ENCODE results near the gene TNRC6B. TPM values are rescaled to one million over a fixed set of nuclear protein-coding genes. Genes with fewer than 3 reads are reported as not detected.

The TNRC6B gene
- total RNA-seq, 4 donors from 2014 or later = 41.8 to 109 (median 48.2) TPM

- no peak for DNase-seq (ENCODE audit: low spot score in 2 of 2)
- 49 to 61% methylated on average over 5 of the region's 5 CpGs for WGBS, 2 donors
Observed at GRCh38 chr22:40204321-40205116, 26.8 kb downstream of the TNRC6B start.

GRCh38 chr22:40206561-40206960 lies 28.8 kb downstream of the TNRC6B start:
- WGBS, 2 donors = 91 to 94% methylated on average over 15 of the region's 15 CpGs
- no peak for DNase-seq (ENCODE audit: low spot score in 2 of 2)
- intact Hi-C loops (cut with DNase I; ENCODE audit: low total_unique reads) = no loop called here
- no peak overlapping the region for H3K4me3 ChIP-seq (ENCODE audit: low read depth, poor library complexity, severe bottlenecking)
- TF ChIP-seq CTCF (IDR thresholded peaks at IDR 0.05) (no peak), POLR2A (IDR thresholded peaks at IDR 0.05) (no peak)

More at GRCh38 chr22:40204321-40205116, 26.8 kb downstream of the TNRC6B start:
- H3K4me3 ChIP-seq (ENCODE audit: low read depth, poor library complexity, severe bottlenecking) = no peak overlapping the region
- intact Hi-C loops (cut with DNase I; ENCODE audit: low total_unique reads) = no loop called here
- no peak for TF ChIP-seq POLR2A (IDR thresholded peaks at IDR 0.05)
- TF ChIP-seq CTCF (IDR thresholded peaks at IDR 0.05) = no peak

- DNase-seq (ENCODE audit: low spot score in 2 of 2) = no peak
- no peak overlapping the region for H3K4me3 ChIP-seq (ENCODE audit: low read depth, poor library complexity, severe bottlenecking)
- intact Hi-C loops (cut with DNase I; ENCODE audit: low total_unique reads) = no loop called here
- TF ChIP-seq POLR2A (IDR thresholded peaks at IDR 0.05) = no peak
- TF ChIP-seq CTCF (IDR thresholded peaks at IDR 0.05) = no peak
- 82 to 83% methylated on average over 1 of the region's 1 CpG for WGBS, 2 donors
Observed at GRCh38 chr22:40210818-40211217, 33.1 kb downstream of the TNRC6B start.

- DNase-seq (ENCODE audit: low spot score in 2 of 2) = no peak
- no peak for TF ChIP-seq POLR2A (IDR thresholded peaks at IDR 0.05)
- TF ChIP-seq CTCF (IDR thresholded peaks at IDR 0.05) = no peak
- intact Hi-C loops (cut with DNase I; ENCODE audit: low total_unique reads) = no loop called here
- 45 to 61% methylated on average over 12 of the region's 12 CpGs for WGBS, 2 donors
- no peak overlapping the region for H3K4me3 ChIP-seq (ENCODE audit: low read depth, poor library complexity, severe bottlenecking)
Observed at GRCh38 chr22:40211476-40212054, 33.8 kb downstream of the TNRC6B start.

- no peak for TF ChIP-seq POLR2A (IDR thresholded peaks at IDR 0.05)
- no peak for TF ChIP-seq CTCF (IDR thresholded peaks at IDR 0.05)
- H3K4me3 ChIP-seq (ENCODE audit: low read depth, poor library complexity, severe bottlenecking) = no peak overlapping the region
- intact Hi-C loops (cut with DNase I; ENCODE audit: low total_unique reads) = no loop called here
- no peak for DNase-seq (ENCODE audit: low spot score in 2 of 2)
- 25 to 40% methylated on average over 2 of the region's 2 CpGs for WGBS, 2 donors
Observed at GRCh38 chr22:40212121-40212520, 34.4 kb downstream of the TNRC6B start.

Data from lower leg skin (tissue), 4 donors.